Measurements from ENCODE around the gene PNLIP.

The PNLIP gene

DNA sequence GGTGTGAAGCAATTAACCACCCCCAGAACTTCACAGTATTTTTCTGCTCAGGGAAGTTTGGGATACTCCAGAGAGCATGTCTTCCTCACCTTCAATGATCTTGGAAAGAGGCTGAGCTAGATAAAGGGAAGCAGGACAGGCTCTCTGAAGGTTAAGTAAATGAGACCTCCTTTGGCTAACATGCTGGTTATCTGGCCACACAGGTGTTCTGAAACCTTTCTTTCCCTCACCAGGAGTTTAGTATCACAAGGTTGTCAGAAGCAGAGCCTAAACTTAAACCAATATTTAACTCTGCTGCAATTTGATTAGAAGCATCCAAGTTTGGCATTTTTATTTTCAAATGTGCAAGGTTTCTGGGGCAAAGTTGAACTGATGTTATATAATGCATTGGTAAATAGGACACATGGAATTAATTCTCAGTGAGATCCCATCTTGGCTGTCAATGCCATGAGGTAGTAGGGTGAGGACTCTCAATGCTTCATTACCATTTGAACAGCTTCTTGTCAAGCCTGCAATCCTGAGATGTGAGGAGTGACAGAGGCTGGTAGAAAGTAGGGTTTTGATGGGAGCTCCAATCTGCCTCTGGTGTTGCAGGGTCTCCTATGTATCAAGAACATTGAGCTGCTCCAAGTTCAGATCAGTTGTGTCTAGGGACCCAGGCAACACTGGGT, 3.6 kb upstream of the PNLIP start:
- Histone ChIP-seq H3K4me3 (ENCODE audit: low read depth, low read length, poor library complexity, severe bottlenecking) (no peak overlapping the region), H3F3A (ENCODE audit: insufficient read depth, low read length) (no peaks in the 10 kb centered on the region), H2AFZ (ENCODE audit: low read length) (no peak overlapping the region), H3K9me2 (ENCODE audit: low read depth, low read length) (no peaks in the 10 kb centered on the region), H3K4me2 (ENCODE audit: low read length) (no peak overlapping the region), H3K9ac (ENCODE audit: low read length) (no peak overlapping the region), H3K36me3 (ENCODE audit: insufficient read depth, low read length) (no peaks in the 10 kb centered on the region), H3K79me2 (ENCODE audit: insufficient read depth, low read length) (no peaks in the 10 kb centered on the region), H4K20me1 (ENCODE audit: insufficient read depth, low read length) (no peaks in the 10 kb centered on the region), H3K9me3 (ENCODE audit: low read length) (no peaks in the 10 kb centered on the region), H3K4me1 (ENCODE audit: insufficient read depth, low read length, severe bottlenecking) (no peaks in the 10 kb centered on the region), H3K27ac (ENCODE audit: low read depth, low read length, poor library complexity, severe bottlenecking) (no peak overlapping the region), H3K27me3 (ENCODE audit: insufficient read depth, low read length) (no peaks in the 10 kb centered on the region)
- TF ChIP-seq, protein P1, sequence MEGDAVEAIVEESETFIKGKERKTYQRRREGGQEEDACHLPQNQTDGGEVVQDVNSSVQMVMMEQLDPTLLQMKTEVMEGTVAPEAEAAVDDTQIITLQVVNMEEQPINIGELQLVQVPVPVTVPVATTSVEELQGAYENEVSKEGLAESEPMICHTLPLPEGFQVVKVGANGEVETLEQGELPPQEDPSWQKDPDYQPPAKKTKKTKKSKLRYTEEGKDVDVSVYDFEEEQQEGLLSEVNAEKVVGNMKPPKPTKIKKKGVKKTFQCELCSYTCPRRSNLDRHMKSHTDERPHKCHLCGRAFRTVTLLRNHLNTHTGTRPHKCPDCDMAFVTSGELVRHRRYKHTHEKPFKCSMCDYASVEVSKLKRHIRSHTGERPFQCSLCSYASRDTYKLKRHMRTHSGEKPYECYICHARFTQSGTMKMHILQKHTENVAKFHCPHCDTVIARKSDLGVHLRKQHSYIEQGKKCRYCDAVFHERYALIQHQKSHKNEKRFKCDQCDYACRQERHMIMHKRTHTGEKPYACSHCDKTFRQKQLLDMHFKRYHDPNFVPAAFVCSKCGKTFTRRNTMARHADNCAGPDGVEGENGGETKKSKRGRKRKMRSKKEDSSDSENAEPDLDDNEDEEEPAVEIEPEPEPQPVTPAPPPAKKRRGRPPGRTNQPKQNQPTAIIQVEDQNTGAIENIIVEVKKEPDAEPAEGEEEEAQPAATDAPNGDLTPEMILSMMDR (IDR thresholded peaks at IDR 0.05; ENCODE audit: low read length), result no peak
- no peak for TF ChIP-seq EZH2 (IDR thresholded peaks at IDR 0.05; ENCODE audit: borderline replicate concordance, low read length)

DNA sequence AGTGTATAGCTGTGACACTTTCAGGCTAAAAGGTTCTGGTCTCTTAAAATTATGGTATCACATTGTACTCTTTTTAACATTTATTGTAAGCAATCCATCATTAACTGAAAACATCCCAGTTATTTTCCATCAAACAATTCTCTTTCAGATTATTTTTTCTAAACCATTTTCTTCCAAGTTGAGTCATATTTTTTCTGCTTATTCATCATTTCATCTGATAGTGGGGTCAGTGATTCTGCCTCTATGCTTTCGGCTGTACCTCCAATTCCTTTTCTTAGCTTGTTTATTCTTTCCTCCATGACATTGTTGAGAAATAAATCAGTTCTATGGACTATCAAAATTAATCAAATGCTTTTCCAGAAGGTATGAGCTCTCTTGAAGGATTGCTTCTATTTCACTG, 609 bp upstream of the PNLIP start:
- TF ChIP-seq, protein P1 (IDR thresholded peaks at IDR 0.05; ENCODE audit: low read length), result no peak
- TF ChIP-seq EZH2 (IDR thresholded peaks at IDR 0.05; ENCODE audit: borderline replicate concordance, low read length), result no peak
- H3K4me3 ChIP-seq (ENCODE audit: low read depth, low read length, poor library complexity, severe bottlenecking), result no peak overlapping the region

DNA sequence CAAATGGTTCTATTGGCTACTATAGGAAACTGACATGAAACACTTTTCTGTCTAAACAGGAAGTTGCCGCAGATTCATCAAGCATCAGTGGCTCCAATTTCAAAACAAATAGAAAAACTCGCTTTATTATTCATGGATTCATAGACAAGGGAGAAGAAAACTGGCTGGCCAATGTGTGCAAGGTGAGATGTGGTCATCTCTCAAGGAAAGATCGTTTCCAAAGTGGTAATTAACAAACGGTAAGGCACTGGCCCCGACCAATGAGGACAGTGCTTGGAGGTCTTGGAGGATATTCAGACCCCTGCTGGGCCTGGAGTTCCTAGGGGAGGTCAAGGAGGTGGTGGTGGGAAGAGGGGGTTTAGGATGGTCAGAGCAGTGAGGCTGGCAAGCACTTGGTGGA, 2.6 kb downstream of the PNLIP start:
- Histone ChIP-seq H3K4me2 (ENCODE audit: low read length) (no peak overlapping the region), H3K27ac (ENCODE audit: low read depth, low read length, poor library complexity, severe bottlenecking) (no peak overlapping the region), H3K9me3 (ENCODE audit: low read length) (no peaks in the 10 kb centered on the region), H3K9ac (ENCODE audit: low read length) (no peak overlapping the region), H3K4me1 (ENCODE audit: insufficient read depth, low read length, severe bottlenecking) (no peaks in the 10 kb centered on the region), H3K36me3 (ENCODE audit: insufficient read depth, low read length) (no peaks in the 10 kb centered on the region), H4K20me1 (ENCODE audit: insufficient read depth, low read length) (no peaks in the 10 kb centered on the region), H2AFZ (ENCODE audit: low read length) (no peak overlapping the region), H3K4me3 (ENCODE audit: low read depth, low read length, poor library complexity, severe bottlenecking) (no peak overlapping the region), H3K79me2 (ENCODE audit: insufficient read depth, low read length) (no peaks in the 10 kb centered on the region), H3K9me2 (ENCODE audit: low read depth, low read length) (no peaks in the 10 kb centered on the region), H3F3A (ENCODE audit: insufficient read depth, low read length) (no peaks in the 10 kb centered on the region), H3K27me3 (ENCODE audit: insufficient read depth, low read length) (no peaks in the 10 kb centered on the region)
- TF ChIP-seq, protein P1 (IDR thresholded peaks at IDR 0.05; ENCODE audit: low read length), result no peak
- TF ChIP-seq EZH2 (IDR thresholded peaks at IDR 0.05; ENCODE audit: borderline replicate concordance, low read length), result no peak

More for the DNA sequence above, 609 bp upstream of the PNLIP start:
- Histone ChIP-seq H3K79me2 (ENCODE audit: insufficient read depth, low read length) (no peaks in the 10 kb centered on the region), H3K9me2 (ENCODE audit: low read depth, low read length) (no peaks in the 10 kb centered on the region), H3K36me3 (ENCODE audit: insufficient read depth, low read length) (no peaks in the 10 kb centered on the region), H3K4me2 (ENCODE audit: low read length) (no peak overlapping the region), H3K9ac (ENCODE audit: low read length) (no peak overlapping the region), H3K27me3 (ENCODE audit: insufficient read depth, low read length) (no peaks in the 10 kb centered on the region), H3K4me1 (ENCODE audit: insufficient read depth, low read length, severe bottlenecking) (no peaks in the 10 kb centered on the region), H3F3A (ENCODE audit: insufficient read depth, low read length) (no peaks in the 10 kb centered on the region), H3K9me3 (ENCODE audit: low read length) (no peaks in the 10 kb centered on the region), H2AFZ (ENCODE audit: low read length) (no peak overlapping the region), H4K20me1 (ENCODE audit: insufficient read depth, low read length) (no peaks in the 10 kb centered on the region), H3K27ac (ENCODE audit: low read depth, low read length, poor library complexity, severe bottlenecking) (no peak overlapping the region)
